CD4-positive, alpha-beta T cell treated with Interleukin-17A for 4 hours (primary cell): ENCODE data around the gene ARMC7.
A peak's percentile ranks its signal among the peaks of the same experiment; 100 is the strongest.
"Not testable (repeated sequence)": the region's sequence is repeated elsewhere in the genome, so short reads cannot be mapped to it uniquely, and the experiment has no call there.

Experiments
- DNase-seq: peaks from one replicate; pipeline ENCODE4 v3.0.0-alpha.2; 2020; ENCODE audit warnings: mixed read lengths

The ARMC7 gene

GRCh38 chr17:75130059-75130631 is 20.4 kb downstream of the ARMC7 start:
- DNase-seq: no peak

- DNase-seq: peak; percentile 62
Measured at GRCh38 chr17:75130632-75131277, 21.0 kb downstream of the ARMC7 start.

DNA sequence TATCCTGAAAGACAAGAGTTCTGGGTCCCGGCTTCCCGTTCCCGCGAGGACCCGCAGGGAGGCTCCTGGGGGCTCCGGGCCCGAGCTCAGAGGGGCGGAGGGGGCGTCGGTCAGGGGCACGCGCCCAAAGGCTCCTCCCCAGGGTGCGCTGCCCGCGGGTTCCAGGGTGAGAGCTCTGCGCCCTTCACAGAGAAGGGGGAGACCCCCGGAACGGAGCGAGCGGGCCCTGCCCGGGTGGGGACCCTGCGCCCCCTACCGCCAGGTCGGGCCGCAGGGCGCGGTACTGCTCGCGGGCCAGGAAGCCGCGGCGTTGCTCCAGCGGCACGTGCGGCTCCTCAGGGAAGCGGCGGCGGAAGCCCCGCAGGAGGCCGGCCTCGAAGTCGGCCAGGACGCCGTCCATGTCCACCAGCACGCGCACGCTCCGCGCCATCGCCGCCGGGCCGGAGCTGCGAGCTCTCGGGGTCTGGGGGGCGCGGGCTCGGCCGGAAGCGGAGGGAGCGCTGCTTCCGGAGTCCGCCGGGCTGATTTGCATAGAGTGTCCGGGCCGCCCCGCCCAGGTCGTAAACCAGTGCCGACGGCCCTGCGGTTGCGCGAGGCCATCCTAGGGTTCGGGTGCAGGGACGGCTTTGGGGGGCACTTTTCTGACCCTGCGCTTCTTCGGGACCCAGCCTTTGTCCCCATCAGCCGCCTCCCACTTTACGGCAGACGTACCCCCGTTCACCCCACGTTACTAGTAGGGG is 21.7 kb downstream of the ARMC7 start, which contains the start of gene NT5C:
Gene NT5C (minus strand): TSS at position 465 of the 740 bp plus-strand sequence. CDS start 35 bp downstream, at position 430.
- peak; percentile 71 for DNase-seq

DNA sequence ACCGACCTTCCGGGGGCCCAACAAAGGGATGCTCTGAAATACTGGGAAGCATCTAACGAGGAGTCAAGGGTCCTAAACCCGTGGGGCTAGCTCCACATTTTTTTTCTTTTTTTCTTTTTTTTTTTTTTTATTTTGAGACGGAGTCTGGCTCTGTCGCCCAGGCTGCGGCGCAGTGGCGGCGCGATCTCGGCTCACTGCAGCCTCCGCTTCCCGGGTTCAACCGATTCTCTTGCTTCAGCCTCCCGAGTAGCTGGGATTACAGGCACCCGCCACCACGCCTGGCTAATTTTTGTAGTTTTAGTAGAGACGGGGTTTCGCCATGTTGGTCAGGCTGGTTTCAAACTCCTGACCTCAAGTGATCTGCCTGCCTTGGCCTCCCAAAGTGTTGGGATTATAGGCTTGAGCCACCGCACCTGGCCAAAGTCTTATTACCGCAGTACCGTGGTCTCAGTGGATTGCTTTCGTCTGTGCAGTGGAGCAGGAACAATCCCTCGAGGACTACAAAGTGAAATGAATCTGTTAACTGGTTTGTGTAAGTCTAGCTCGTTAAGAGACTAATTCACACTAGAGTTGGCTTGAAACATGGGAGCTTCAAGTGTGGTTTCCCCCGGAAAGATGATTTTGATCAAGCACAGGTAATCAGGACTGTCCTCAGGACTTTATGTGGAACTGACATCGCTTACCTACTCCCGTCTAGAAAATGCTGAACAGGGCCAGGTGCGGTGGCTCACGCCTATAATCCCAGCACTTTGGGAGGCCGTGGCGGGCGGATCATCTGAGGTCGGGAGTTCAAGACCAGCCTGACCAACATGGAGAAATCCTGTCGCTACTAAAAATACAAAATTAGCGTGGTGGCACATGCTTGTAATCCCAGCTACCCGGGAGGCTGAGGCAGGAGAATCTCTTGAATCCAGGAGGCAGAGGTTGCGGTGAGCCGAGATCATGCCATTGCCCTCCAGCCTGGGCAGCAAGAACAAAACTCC is 22.5 kb downstream of the ARMC7 start:
- not testable (repeated sequence) for DNase-seq

DNA sequence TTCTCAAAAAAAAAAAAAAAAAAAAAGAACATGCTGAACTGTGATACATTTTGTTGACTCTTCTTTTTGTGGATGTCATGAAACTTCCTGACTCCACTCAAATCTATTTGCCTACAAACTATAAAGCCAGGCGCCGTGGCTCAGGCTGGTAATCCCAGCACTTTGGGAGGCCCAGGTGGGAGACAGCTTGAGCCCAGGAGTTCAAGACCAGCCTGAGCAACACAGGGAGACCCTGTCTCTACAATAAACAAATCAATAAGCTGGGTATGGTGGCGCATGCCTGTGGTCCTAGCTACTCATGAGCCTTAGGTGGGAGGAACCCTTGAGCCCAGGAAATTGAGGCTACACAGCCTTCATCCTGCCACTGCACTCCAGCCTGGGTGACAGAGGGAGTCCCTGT is 23.2 kb downstream of the ARMC7 start:
- no peak for DNase-seq

- DNase-seq: not testable (repeated sequence)
Measured at GRCh38 chr17:75133607-75134347, 24.0 kb downstream of the ARMC7 start.

DNA sequence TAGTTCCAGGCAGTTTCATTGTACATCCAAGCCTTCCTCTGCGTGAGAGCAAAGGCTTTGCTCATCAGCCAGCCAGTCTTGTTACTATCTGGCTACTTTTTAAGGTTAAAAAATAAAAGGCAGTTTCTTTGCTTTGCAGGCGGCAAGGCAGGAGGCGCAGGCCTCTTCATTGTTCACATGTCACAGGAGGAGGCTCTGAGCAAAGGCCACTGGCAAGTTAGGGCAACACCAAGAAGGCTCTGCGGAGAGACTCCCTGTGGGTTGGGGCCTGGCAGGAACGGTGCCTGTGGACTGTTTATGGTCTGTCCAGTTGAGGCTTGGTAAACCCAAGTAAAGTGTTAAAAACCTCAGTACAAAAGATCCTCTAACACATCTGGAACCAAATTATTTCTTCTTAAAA is 25.7 kb downstream of the ARMC7 start:
- no peak for DNase-seq

GRCh38 chr17:75135946-75136345 is 26.2 kb downstream of the ARMC7 start:
- DNase-seq: no peak

DNA sequence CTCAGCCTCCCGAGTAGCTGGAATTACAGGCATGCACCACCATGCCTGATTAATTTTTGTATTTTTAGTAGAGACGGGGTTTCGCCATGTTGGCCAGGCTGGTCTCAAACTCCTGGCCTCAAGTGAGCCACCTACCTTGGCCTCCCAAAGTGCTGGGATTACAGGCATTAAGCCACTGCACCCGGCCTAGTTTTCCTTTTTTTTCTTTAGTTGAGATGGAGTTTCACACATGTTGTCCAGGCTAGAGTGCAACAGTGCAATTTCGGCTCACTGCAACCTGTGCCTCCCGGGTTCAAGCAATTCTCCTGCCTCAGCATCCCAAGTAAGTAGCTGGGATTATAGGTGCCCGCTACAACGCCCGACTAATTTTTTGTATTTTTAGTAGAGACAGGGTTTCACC is 28.0 kb downstream of the ARMC7 start:
- DNase-seq: not testable (repeated sequence)

GRCh38 chr17:75138519-75138918 is 28.8 kb downstream of the ARMC7 start:
- no peak for DNase-seq

DNA sequence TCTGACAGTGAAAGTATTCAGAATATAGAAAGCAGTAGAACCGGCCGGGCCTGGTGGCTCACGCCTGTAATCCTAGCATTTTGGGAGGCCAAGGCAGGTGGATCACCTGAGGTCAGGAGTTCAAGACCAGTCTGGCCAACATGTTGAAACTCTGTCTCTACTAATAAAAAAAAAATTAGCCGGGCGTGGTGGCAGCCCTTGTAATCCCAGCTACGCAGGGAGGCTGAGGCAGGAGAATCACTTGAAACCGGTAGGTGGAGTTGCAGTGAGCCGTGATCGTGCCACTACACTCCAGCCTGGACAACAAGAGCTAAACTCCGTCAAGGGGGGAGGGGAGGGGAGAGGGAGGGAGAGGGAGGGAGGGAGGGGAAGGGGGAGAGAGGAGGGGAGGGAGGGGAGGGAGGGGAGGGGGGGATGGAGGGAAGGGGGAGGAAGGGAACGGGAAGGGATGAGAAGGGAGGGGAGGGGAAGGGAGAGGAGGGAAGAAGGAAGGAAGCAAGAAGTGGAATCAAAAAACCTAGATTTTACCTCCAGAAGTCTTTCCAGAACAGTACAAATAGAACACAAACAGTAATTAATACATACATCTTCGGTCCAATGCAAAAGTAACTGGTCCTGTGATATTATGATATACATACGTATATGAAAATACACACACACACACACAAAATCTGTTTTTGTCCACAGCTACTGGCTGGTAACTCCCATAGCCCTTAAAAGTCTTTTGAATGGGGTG is 32.6 kb downstream of the ARMC7 start:
- DNase-seq: no peak

GRCh38 chr17:75144816-75145512 is 35.2 kb downstream of the ARMC7 start:
- no peak for DNase-seq

DNA sequence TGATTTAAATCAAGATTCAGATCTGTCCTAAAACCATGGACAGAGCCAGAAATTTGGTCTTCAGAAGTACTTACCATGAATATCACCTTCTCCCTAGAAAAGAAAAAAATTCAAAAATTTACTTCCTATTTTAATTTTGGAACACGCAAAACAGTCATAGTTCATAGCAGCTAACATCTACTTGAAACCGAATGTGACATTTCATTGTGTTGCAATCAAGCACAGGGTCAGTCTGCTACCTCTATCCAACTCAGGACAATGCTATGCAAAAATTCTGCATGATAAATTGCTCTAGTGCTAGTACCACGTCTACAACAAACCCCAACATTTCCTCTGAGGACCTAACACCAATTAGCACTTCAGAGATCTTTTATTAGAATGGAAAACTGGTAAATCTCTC is 36.8 kb downstream of the ARMC7 start:
- DNase-seq: no peak

DNA sequence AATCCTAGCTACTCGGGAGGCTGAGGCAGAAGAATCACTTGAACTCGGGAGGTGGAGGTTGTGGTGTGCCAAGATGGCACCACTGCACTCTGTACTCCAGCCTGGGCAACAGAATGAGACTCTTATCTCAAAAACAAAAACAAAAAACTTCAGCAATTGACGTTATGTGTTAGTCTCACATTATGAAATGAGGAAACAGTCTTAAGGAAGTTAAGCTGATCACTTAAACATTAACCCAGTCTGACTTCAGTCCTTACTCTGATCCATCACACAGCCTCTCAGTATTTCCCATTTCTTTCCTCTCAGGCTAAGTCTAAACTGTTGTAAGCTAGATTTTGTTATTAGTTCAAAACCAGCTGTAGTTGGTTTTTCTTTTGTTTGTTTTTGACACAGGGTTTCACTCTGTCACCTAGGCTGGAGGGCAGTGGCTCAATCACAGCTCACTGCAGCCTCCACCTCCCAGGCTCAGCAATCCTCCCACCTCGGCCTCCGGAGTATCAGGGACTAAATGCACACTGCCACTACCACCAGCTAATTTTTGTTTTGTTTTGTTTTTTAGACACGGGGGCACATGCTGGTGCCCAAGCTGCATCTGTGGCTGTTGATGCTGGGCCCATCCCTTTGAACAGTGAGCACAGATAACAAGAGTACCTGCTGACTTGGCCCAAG is 38.2 kb downstream of the ARMC7 start:
- DNase-seq: no peak

DNA sequence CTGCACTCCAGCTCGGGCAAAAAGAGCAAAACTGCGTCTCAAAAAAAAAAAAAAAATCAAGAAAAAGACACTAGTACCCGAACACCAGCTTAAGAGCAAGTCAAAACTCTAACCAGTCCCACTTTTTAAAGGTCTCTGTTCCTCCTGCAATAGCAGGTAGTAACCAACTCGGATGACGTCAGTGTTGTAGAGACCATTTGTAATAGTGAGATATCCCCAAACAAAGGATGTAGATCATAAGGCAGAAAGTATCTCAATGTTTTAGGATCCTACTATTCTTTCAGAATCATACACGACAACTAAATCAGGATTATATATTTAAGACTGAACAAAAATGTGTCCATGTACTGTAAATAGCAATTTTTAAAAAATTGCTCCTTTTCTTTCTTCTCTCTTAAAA is 42.2 kb downstream of the ARMC7 start:
- no peak for DNase-seq

GRCh38 chr17:75152523-75152921 is 42.8 kb downstream of the ARMC7 start:
- no peak for DNase-seq

- peak; percentile 32 for DNase-seq
Measured at GRCh38 chr17:75152922-75153779, 43.4 kb downstream of the ARMC7 start.

GRCh38 chr17:75153780-75154194 is 44.0 kb downstream of the ARMC7 start:
- peak; percentile 24 for DNase-seq
